Dedifferentiated amniotic fluid mesenchymal stem cell (primary cell): ENCODE results near the gene RPL3.
A peak's percentile ranks its signal among the peaks of the same experiment; 100 is the strongest.

ENCODE experiments used
- DNase-seq: peaks from one replicate; pipeline ENCODE4 v3.0.0-alpha.2; 2016; ENCODE audit errors: extremely low spot score

Gene RPL3

GRCh38 chr22:39282645-39283321, 36.6 kb downstream of the RPL3 start:
- DNase-seq = no peak

- DNase-seq = no peak
These were observed 38.3 kb downstream of the RPL3 start for GRCh38 chr22:39281126-39281525.

- DNase-seq = no peak
These were observed 39.2 kb downstream of the RPL3 start for GRCh38 chr22:39280250-39280649.

- no peak for DNase-seq
These were observed 40.1 kb downstream of the RPL3 start for GRCh38 chr22:39279170-39279850.

GRCh38 chr22:39278040-39278439, 41.4 kb downstream of the RPL3 start:
- DNase-seq = no peak

- peak; percentile 82 for DNase-seq
These were observed 42.2 kb downstream of the RPL3 start for GRCh38 chr22:39277142-39277607.

GRCh38 chr22:39276440-39277141, 42.8 kb downstream of the RPL3 start:
- DNase-seq = no peak

- no peak for DNase-seq
These were observed 43.5 kb downstream of the RPL3 start for GRCh38 chr22:39275814-39276439.

GRCh38 chr22:39273950-39274887, 45.2 kb downstream of the RPL3 start:
- DNase-seq = no peak

- no peak for DNase-seq
These were observed 48.6 kb downstream of the RPL3 start for GRCh38 chr22:39270792-39271191.

- no peak for DNase-seq
These were observed 49.1 kb downstream of the RPL3 start for GRCh38 chr22:39270280-39270679.

GRCh38 chr22:39269095-39269790, 50.2 kb downstream of the RPL3 start:
- no peak for DNase-seq

GRCh38 chr22:39268645-39269044, 50.8 kb downstream of the RPL3 start:
- DNase-seq = no peak

- no peak for DNase-seq
These were observed 51.4 kb downstream of the RPL3 start for GRCh38 chr22:39267974-39268373.

- no peak for DNase-seq
These were observed 52.9 kb downstream of the RPL3 start for GRCh38 chr22:39266398-39267030.

- no peak for DNase-seq
These were observed 54.1 kb downstream of the RPL3 start for GRCh38 chr22:39265143-39265886.

- no peak for DNase-seq
These were observed 54.9 kb downstream of the RPL3 start for GRCh38 chr22:39264349-39265038.

GRCh38 chr22:39263626-39264348, 55.6 kb downstream of the RPL3 start:
- no peak for DNase-seq
